BLaER1 treated with 17β-estradiol and CSF1 and Interleukin-3, amounts not matched to agents 10 nM and 100 nM (cell line): ENCODE results near the gene XRCC1.
"Not testable (repeated sequence)": the region's sequence is repeated elsewhere in the genome, so short reads cannot be mapped to it uniquely, and the experiment has no call there.

ENCODE experiments used
- H3K27ac ChIP-seq, 11 experiments: shearing (Covaris generic); formaldehyde crosslinking; 2 replicates each; pipeline ENCODE4 v1.8.1; 2022
- H3K27me3 ChIP-seq, 11 experiments: shearing (Covaris generic); formaldehyde crosslinking; 2 replicates each; pipeline ENCODE4 v1.8.1; 2022
- H3K36me3 ChIP-seq, 11 experiments: shearing (Covaris generic); formaldehyde crosslinking; 2 replicates each; pipeline ENCODE4 v1.8.1; 2022
- H3K4me1 ChIP-seq, 10 experiments: shearing (Covaris generic); formaldehyde crosslinking; 2 replicates each; pipeline ENCODE4 v1.8.1; 2022
- H3K4me2 ChIP-seq, 11 experiments: shearing (Covaris generic); formaldehyde crosslinking; 2 replicates each; pipeline ENCODE4 v1.8.1; 2022
- H3K4me3 ChIP-seq, 10 experiments: shearing (Covaris generic); formaldehyde crosslinking; 2 replicates each; pipeline ENCODE4 v1.8.1; 2022
- H3K9ac ChIP-seq, 11 experiments: shearing (Covaris generic); formaldehyde crosslinking; 2 replicates each; pipeline ENCODE4 v1.8.1; 2022
- H3K9me3 ChIP-seq, 11 experiments: shearing (Covaris generic); formaldehyde crosslinking; replicated peaks in 1 of 11; 2 replicates each; pipeline ENCODE4 v1.8.1; 2022
- H4K20me1 ChIP-seq, 11 experiments: shearing (Covaris generic); formaldehyde crosslinking; 2 replicates each; pipeline ENCODE4 v1.8.1; 2022
- Cebpa-rat ChIP-seq, 11 experiments: shearing (Covaris generic); IDR thresholded peaks; 2 replicates each; pipeline ENCODE4 v1.8.1; 2022

XRCC1 gene

DNA sequence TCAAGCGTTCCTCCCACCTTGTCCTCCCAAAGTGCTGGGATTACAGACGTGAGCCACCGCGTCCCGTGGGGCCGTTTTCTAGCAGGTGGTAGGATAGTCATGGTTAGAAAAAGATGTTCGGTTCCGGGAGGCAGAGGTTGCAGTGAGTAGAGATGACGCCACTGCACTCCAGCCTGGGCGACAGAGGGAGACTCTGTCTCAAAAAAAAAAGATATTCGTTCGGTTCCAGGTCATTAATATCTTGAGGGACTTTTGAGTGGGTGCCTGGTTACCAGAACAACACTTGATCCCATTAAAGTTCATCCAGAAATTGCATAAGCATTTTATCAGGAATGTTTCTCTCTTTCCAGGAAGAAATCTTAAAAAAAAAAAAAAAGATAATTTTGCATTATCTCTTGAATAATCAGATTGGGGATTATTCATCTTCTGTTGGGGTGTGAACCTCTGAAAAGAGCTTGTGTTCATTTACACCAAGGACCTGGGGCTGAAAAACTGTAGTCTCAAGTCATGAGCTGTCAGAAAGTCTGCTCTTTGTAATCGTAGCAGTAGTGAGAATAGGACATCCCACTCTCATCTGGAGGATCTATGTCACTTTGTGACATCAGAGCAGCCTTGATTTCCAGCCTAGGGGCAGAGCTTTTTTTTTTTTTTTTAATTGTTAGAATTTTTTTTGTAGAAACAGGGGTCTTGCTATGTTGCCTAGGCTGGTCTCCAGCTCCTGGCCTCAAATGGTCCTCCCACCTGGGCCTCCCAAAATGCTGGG is 47.3 kb downstream of the XRCC1 start:
- Histone ChIP-seq H4K20me1 (peaks cover 0 to 37% (median 16%) of the 10 kb centered on the region in 11 experiments; a peak in 18 of 22 replicates), H3K27me3 (no peaks in the 10 kb centered on the region), H3K9ac (peak overlapping the region; percentile 83 to 93 (median 88); a peak in 21 of 22 replicates), H3K4me1 (peaks cover 43 to 59% (median 53%) of the 10 kb centered on the region in 10 experiments), H3K4me2 (peak overlapping the region; percentile 75 to 97 (median 93)), H3K36me3 (peaks cover 2 to 19% (median 10%) of the 10 kb centered on the region in 11 experiments; a peak in 15 of 22 replicates), H3K9me3 (no peaks in the 10 kb centered on the region), H3K27ac (peak overlapping the region; percentile 64 to 92 (median 86); a peak in 20 of 22 replicates), H3K4me3 (peak overlapping the region; percentile 90 to 99 (median 92); a peak in 19 of 20 replicates)
- no peak for TF ChIP-seq Cebpa-rat (IDR thresholded peaks at IDR 0.05)

DNA sequence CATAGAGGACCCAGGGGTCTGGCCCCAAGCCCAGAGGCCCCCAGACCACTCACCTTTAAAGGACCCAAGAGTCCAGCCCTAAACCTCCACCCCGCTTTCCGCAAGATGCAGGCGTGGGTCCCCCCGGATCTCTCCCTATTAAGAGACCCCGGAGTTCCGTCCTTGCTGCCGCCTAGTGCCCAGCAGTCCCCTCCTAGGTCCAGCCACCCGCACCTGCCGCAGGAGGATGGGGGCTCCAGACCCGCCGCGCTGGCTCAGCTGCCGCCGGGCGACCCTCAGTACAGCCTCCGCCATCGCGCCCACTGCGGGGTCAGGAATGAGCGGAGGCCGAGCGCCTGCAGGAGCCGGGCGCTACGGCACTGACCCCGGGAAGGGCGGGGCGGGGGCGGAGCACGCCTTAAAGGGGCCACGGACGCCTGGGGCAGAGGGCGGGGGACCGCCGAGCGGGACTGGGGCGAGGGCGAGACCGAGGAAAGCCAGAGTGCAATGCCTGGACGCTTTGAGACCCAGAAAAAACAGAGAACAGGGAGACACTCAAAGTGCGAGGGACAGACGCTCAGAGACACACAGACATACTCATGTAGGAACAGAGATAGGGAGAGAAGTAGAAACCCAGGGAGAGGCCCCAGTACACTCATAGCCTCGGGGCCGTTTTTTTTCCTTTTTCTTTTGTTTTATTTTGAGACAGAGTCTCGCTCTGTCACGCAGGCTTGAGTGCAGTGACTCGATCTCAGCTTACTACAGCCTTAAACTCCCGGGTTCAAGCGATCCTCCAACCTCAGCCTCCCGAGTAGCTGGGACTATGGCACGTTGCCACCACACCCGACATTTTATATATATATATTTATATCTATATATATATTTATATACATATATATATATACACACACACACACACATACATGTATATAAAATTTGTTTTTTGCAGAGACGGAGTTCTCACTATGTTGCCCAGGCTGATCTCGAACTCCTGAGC is 48.2 kb downstream of the XRCC1 start, which contains the start of gene ETHE1:
Gene ETHE1 (minus strand): TSS at position 318 of the 976 bp plus-strand sequence. CDS start 24 bp downstream, at position 294.
- Histone ChIP-seq H3K27ac (peak within 1 kb of the TSS; percentile 64 to 92 (median 86)), H3K9me3 (no peaks in the 10 kb centered on the region), H3K4me3 (peak within 1 kb of the TSS; percentile 90 to 99 (median 92)), H3K27me3 (no peaks in the 10 kb centered on the region), H3K4me1 (peaks cover 41 to 61% (median 51%) of the 10 kb centered on the region in 10 experiments), H3K9ac (peak within 1 kb of the TSS; percentile 83 to 93 (median 88)), H4K20me1 (peaks cover 1 to 45% (median 25%) of the 10 kb centered on the region in 11 experiments; a peak in 18 of 22 replicates), H3K36me3 (peaks cover 7 to 27% (median 19%) of the 10 kb centered on the region in 11 experiments; a peak in 19 of 22 replicates), H3K4me2 (peak within 1 kb of the TSS; percentile 75 to 97 (median 93))
- TF ChIP-seq Cebpa-rat (IDR thresholded peaks at IDR 0.05): no peak

DNA sequence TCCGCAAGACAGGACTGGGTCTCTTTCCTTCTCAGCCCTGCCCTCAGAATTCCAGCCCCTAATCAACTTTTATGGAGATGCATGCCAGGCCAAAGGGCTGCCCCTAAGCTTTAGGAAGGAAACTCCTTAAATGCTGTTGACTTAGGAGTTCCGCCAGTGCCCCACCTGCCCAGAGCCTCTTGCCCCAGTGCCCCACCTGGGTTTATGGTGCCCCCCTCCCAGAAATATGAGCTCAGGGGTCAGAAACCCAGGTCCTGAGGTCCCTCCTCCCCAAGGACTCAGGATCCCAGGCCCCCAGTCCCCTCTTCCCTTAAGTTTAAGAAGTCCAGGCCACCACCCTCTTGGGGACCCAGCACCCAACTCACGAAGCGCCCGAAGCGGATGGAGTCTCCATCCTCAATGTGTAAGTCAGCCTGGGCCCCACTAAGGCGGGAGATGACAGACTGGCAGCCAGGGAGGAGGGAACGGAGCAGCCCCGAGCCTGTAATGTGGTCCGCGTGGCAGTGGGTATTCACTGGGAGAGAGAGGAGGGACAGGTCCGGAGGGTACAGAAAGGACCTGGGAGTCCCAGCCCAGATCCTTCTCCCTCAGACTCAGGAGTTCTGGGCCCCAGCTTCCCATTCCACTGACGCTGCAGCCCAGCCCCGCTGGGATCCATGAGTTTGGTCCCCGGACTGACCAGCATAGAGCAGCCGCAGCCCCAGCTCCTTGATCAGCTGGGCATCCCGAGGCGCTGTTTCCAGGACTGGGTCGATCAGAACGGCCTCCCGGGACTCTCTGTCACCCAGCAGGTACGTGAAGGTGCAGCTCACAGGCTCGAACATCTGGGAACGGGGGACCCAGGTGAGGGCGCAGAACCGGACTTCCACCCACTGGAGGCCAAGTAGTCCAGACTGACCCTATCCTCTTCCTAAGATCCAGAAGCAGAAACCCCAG is 49.2 kb downstream of the XRCC1 start:
- H4K20me1 ChIP-seq: peaks cover 9 to 55% (median 34%) of the 10 kb centered on the region in 11 experiments; a peak in 19 of 22 replicates
- no peaks in the 10 kb centered on the region for H3K9me3 ChIP-seq
- H3K4me1 ChIP-seq: peaks cover 30 to 61% (median 49%) of the 10 kb centered on the region in 10 experiments
- H3K4me2 ChIP-seq: peak overlapping the region; percentile 75 to 97 (median 93)
- peak overlapping the region; percentile 83 to 93 (median 88) for H3K9ac ChIP-seq
- peak overlapping the region; percentile 64 to 92 (median 86) for H3K27ac ChIP-seq
- TF ChIP-seq Cebpa-rat (IDR thresholded peaks at IDR 0.05): no peak
- no peaks in the 10 kb centered on the region for H3K27me3 ChIP-seq
- H3K4me3 ChIP-seq: peak overlapping the region; percentile 90 to 99 (median 92)
- H3K36me3 ChIP-seq: peaks cover 10 to 38% (median 28%) of the 10 kb centered on the region in 11 experiments; a peak in 20 of 22 replicates

DNA sequence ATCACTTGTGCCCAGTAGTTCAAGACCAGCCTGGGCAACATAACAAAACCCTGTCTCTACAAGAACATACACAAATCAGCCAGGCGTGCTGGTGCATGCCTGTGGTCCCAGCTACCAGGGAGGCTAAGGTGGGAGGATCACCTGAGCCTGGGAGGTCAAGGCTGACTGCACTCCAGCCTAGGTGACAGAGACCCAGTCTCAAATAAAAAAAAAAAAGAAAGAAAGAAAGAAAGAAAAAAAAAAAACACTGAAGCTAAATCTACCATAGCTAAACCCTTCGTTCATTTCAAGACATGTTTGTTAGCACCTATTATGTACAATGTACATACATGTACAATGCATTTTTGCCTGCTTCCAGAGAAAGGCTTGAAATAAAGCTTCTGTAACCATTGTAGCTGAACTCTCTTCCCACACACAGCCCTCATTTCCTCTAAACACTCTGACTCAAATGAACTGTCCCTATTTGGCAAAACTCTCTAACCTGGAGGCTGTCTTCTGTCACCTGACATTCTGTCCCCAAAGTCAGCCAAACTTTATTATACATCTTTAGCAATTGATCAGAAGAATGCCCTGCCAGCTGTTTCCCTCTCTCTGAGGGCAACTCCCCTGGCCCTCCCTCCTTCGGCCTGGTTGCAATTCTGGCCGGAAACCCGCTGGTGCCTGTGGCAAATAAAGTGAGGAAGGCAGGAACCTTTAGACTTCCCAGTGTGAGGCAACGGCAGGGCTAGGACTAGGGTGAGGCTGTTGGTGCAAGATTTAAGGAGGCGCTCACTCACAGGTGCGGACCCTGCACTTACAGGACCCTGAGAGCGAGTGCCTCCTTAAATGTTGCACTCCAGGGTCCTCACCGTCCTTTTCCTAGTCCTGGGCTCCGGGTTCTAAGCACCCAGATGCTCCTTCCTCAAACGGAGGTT is 50.1 kb downstream of the XRCC1 start:
- TF ChIP-seq Cebpa-rat (IDR thresholded peaks at IDR 0.05): peak in 8 of 11 experiments; percentile 37 to 96 (median 72); a peak in 12 of 22 replicates
- Histone ChIP-seq H3K4me1 (peaks cover 30 to 67% (median 53%) of the 10 kb centered on the region in 10 experiments), H3K27ac (peak overlapping the region; percentile 64 to 92 (median 86); a peak in 21 of 22 replicates), H3K27me3 (no peaks in the 10 kb centered on the region), H3K36me3 (peaks cover 15 to 47% (median 37%) of the 10 kb centered on the region in 11 experiments; a peak in 21 of 22 replicates), H4K20me1 (peaks cover 10 to 64% (median 43%) of the 10 kb centered on the region in 11 experiments; a peak in 21 of 22 replicates), H3K4me2 (peak overlapping the region; percentile 75 to 97 (median 93)), H3K9me3 (no peaks in the 10 kb centered on the region), H3K9ac (peak overlapping the region; percentile 83 to 93 (median 88)), H3K4me3 (peak overlapping the region; percentile 90 to 99 (median 92))

DNA sequence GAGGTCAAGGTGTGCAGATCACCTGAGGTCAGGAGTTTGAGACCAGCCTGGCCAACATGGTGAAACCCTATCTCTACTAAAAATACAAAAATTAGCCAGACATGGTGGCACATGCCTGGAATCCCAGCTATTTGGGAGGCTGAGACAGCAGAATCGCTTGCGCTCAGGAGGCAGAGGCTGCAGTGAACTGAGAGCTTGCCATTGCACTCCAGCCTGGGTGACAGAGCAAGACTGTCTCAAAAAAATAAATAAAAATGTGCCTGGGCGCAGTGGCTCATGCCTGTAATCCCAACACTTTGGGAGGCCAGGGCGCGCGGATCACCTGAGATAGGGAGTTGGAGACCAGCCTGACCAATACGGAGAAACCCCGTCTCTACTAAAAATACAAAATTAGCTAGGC is 51.6 kb downstream of the XRCC1 start:
- H3K4me1 ChIP-seq: peaks cover 38 to 79% (median 63%) of the 10 kb centered on the region in 10 experiments
- not testable (repeated sequence) for H3K4me3 ChIP-seq, H3K27me3 ChIP-seq, H3K9me3 ChIP-seq
- H3K4me2 ChIP-seq: peak overlapping the region in 9 of 11 experiments; percentile 75 to 97 (median 93); a peak in 16 of 22 replicates
- H3K27ac ChIP-seq: peak overlapping the region in 4 of 11 experiments; percentile 26 to 92 (median 88); a peak in 3 of 22 replicates
- peak overlapping the region in 1 of 11 experiments; percentile 15; a peak in 1 of 22 replicates for H3K9ac ChIP-seq
- peaks cover 20 to 51% (median 42%) of the 10 kb centered on the region in 11 experiments; a peak in 21 of 22 replicates for H3K36me3 ChIP-seq
- peaks cover 14 to 78% (median 57%) of the 10 kb centered on the region in 11 experiments; a peak in 21 of 22 replicates for H4K20me1 ChIP-seq

DNA sequence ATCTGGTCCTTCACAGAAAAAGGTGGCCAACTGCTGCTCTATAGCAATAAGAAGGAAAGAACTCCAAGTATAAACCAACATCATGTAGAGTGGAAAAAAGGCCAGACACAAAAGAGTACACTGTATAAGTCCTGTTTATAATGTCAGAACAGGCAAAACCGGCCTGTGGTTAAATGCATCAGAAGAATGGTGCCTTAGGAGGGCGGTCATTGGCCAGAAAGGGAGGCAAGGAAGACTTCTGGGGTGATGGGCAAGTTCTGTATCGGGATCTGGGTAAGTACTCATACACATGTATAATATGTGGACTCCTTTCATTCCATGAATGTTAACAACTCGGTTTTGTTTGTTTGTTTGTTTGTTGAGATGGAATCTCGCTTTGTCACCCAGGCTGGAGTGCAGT is 52.4 kb downstream of the XRCC1 start:
- peak overlapping the region in 6 of 11 experiments; percentile 3 to 96 (median 94); a peak in 10 of 22 replicates for H3K4me2 ChIP-seq
- peaks cover 39 to 79% (median 63%) of the 10 kb centered on the region in 10 experiments for H3K4me1 ChIP-seq
- no peak overlapping the region for H3K4me3 ChIP-seq
- no peak for TF ChIP-seq Cebpa-rat (IDR thresholded peaks at IDR 0.05)
- no peaks in the 10 kb centered on the region for H3K9me3 ChIP-seq
- H3K36me3 ChIP-seq: peaks cover 20 to 51% (median 42%) of the 10 kb centered on the region in 11 experiments; a peak in 21 of 22 replicates
- peak overlapping the region in 1 of 11 experiments; percentile 15; a peak in 1 of 22 replicates for H3K9ac ChIP-seq
- H4K20me1 ChIP-seq: peaks cover 14 to 78% (median 57%) of the 10 kb centered on the region in 11 experiments; a peak in 21 of 22 replicates
- H3K27ac ChIP-seq: peak overlapping the region in 1 of 11 experiments; percentile 16; a peak in 1 of 22 replicates
- no peaks in the 10 kb centered on the region for H3K27me3 ChIP-seq
